ENCODE measurements around the gene SORCS2.

DNA sequence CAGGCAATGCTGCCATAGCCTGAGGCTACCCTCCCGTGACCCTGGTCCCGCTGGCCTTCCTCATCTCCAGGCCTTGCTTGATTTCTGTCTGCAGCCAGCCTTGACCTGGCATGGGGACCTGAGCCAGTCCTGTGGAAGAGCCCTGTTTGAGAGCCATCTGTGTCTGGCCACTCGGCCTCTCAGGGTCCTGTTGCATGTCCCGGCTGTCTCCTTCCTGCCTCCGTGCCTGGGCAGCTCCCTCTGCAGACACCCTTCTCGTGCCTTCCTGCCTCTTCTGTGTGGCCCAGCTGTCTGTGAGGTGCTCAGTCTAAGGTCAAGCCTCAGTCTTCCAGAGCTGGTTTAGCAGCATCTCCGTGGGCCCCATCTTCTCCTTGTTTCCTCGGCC lies 108.4 kb downstream of the SORCS2 start:
- TF ChIP-seq, protein P1, sequence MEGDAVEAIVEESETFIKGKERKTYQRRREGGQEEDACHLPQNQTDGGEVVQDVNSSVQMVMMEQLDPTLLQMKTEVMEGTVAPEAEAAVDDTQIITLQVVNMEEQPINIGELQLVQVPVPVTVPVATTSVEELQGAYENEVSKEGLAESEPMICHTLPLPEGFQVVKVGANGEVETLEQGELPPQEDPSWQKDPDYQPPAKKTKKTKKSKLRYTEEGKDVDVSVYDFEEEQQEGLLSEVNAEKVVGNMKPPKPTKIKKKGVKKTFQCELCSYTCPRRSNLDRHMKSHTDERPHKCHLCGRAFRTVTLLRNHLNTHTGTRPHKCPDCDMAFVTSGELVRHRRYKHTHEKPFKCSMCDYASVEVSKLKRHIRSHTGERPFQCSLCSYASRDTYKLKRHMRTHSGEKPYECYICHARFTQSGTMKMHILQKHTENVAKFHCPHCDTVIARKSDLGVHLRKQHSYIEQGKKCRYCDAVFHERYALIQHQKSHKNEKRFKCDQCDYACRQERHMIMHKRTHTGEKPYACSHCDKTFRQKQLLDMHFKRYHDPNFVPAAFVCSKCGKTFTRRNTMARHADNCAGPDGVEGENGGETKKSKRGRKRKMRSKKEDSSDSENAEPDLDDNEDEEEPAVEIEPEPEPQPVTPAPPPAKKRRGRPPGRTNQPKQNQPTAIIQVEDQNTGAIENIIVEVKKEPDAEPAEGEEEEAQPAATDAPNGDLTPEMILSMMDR (IDR thresholded peaks at IDR 0.05; ENCODE audit: low read depth, low read length, poor library complexity, severe bottlenecking), result no peak
- TF ChIP-seq EZH2phosphoT487 (IDR thresholded peaks at IDR 0.05; ENCODE audit: borderline replicate concordance, low read length), result no peak

Measured in DOHH2 (cell line).